Hepatocyte (in vitro differentiated cells): ENCODE data around the gene STK32B. TPM values are rescaled to one million over a fixed set of nuclear protein-coding genes. Genes with fewer than 3 reads are reported as not detected.

Experiments
- DNase-seq: peaks from one replicate; pipeline ENCODE4 v3.0.0-alpha.2; 2016; ENCODE audit warnings: low spot score
- H2AFZ ChIP-seq: fragments of 200-600 bp; sonication (generic); 2 replicates; pipeline ENCODE4 v1.6.0; 2016; ENCODE audit warnings: antibody characterized with exemption, mild to moderate bottlenecking
- H3K27ac ChIP-seq: fragments of 200-600 bp; sonication (generic); 2 replicates; pipeline ENCODE4 v1.5.1; 2016; ENCODE audit warnings: mild to moderate bottlenecking
- H3K27me3 ChIP-seq: fragments of 200-600 bp; sonication (generic); 2 replicates; pipeline ENCODE4 v1.6.1; 2016
- H3K36me3 ChIP-seq: fragments of 200-600 bp; sonication (generic); replicated peaks from 2 replicates; pipeline ENCODE4 v1.5.1; 2016; ENCODE audit warnings: low read depth; ENCODE audit not compliant: insufficient read depth
- H3K4me1 ChIP-seq: fragments of 200-600 bp; sonication (generic); 2 replicates; pipeline ENCODE4 v1.5.1; 2016; ENCODE audit warnings: mild to moderate bottlenecking, moderate library complexity; ENCODE audit not compliant: insufficient read depth
- H3K4me2 ChIP-seq: fragments of 200-600 bp; sonication (generic); 2 replicates; pipeline ENCODE4 v1.6.0; 2016
- H3K4me3 ChIP-seq: fragments of 200-600 bp; sonication (generic); 2 replicates; pipeline ENCODE4 v1.5.1; 2016; ENCODE audit warnings: mild to moderate bottlenecking
- H3K79me2 ChIP-seq: fragments of 200-600 bp; sonication (generic); 2 replicates; pipeline ENCODE4 v1.6.0; 2017; ENCODE audit warnings: mild to moderate bottlenecking
- H3K9me2 ChIP-seq: fragments of 200-600 bp; sonication (generic); replicated peaks from 2 replicates; pipeline ENCODE4 v1.6.0; 2017; ENCODE audit warnings: mild to moderate bottlenecking; ENCODE audit not compliant: insufficient read depth
- H3K9me3 ChIP-seq: fragments of 200-600 bp; sonication (generic); 2 replicates; pipeline ENCODE4 v1.5.1; 2016; ENCODE audit warnings: low read depth, mild to moderate bottlenecking
- H4K20me1 ChIP-seq: fragments of 200-600 bp; sonication (generic); 2 replicates; pipeline ENCODE4 v1.6.0; 2016; ENCODE audit warnings: mild to moderate bottlenecking; ENCODE audit not compliant: insufficient read depth, poor library complexity, severe bottlenecking
- EZH2 ChIP-seq: fragments of 200-600 bp; sonication (generic); IDR thresholded peaks from 2 replicates; pipeline ENCODE4 v1.6.1; 2016; ENCODE audit warnings: antibody characterized with exemption, mild to moderate bottlenecking, borderline replicate concordance
- EZH2phosphoT487 ChIP-seq: fragments of 200-600 bp; sonication (generic); IDR thresholded peaks from one replicate; pipeline ENCODE4 v1.6.1; 2018; ENCODE audit warnings: antibody characterized with exemption, mild to moderate bottlenecking, low read depth, moderate library complexity; ENCODE audit not compliant: unreplicated experiment, severe bottlenecking
- WGBS: methylation state at CpG from one replicate; pipeline ENCODE4 v1.1.6; 2016; ENCODE audit warnings: low lambda C conversion rate; ENCODE audit errors: missing lambda C conversion rate; 5-methylcytosine and 5-hydroxymethylcytosine counted together
- polyA plus RNA-seq: library from polyadenylated mRNA; unstranded; fragments of >200 nt; fragmentation: Nextera tagmentation; extraction: Ambion mirVana; gene quantifications from 2 replicates; pipeline ENCODE4 v1.2.1, GENCODE V29; 2016
- total RNA-seq: library from RNA; depleted of rRNA; stranded (reverse); fragments of >200 nt; gene quantifications from 2 replicates; pipeline ENCODE4 v1.2.3, GENCODE V29; 2014
- TF ChIP-seq, protein P1 (sequence below): fragments of 200-600 bp; sonication (generic); IDR thresholded peaks from 2 replicates; pipeline ENCODE4 v1.5.1; 2016; ENCODE audit warnings: antibody characterized with exemption, mild to moderate bottlenecking; ENCODE audit not compliant: poor library complexity

The STK32B gene
- total and polyA plus RNA-seq, 2 experiments from 2014 or later: 0.51 to 1.6 TPM

DNA sequence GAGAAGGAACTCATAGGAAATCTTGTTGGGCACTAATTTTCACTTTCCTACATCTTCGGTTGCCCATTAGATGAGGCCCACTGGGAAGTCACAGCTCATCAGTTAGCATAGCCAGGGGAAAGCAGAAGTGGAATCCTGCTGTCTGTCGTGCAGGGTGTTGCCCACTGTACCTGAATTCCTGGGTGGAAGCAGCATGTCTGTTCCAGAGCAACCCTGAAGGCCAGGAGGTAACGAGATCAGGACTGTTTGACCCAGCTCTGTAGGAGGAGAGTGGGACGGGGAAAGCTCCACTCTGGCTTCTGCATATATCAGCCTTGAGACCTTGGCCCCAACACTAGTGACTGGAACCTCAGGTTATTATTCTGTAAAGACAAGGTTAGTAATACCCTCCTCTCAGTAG is 361.0 kb downstream of the STK32B start:
- Histone ChIP-seq H3K4me3 (no peak overlapping the region), H3K36me3 (no peaks in the 10 kb centered on the region), H3K4me1 (no peaks in the 10 kb centered on the region), H4K20me1 (no peaks in the 10 kb centered on the region), H3K27me3 (peaks cover 4% of the 10 kb centered on the region), H2AFZ (no peak overlapping the region), H3K4me2 (no peak overlapping the region), H3K27ac (no peak overlapping the region), H3K9me3 (peaks cover 3% of the 10 kb centered on the region), H3K9me2 (no peaks in the 10 kb centered on the region), H3K79me2 (no peaks in the 10 kb centered on the region)
- 81% methylated on average over 4 of the region's 4 CpGs for WGBS
- no peak for DNase-seq
- TF ChIP-seq EZH2: no peak
- TF ChIP-seq, protein P1, sequence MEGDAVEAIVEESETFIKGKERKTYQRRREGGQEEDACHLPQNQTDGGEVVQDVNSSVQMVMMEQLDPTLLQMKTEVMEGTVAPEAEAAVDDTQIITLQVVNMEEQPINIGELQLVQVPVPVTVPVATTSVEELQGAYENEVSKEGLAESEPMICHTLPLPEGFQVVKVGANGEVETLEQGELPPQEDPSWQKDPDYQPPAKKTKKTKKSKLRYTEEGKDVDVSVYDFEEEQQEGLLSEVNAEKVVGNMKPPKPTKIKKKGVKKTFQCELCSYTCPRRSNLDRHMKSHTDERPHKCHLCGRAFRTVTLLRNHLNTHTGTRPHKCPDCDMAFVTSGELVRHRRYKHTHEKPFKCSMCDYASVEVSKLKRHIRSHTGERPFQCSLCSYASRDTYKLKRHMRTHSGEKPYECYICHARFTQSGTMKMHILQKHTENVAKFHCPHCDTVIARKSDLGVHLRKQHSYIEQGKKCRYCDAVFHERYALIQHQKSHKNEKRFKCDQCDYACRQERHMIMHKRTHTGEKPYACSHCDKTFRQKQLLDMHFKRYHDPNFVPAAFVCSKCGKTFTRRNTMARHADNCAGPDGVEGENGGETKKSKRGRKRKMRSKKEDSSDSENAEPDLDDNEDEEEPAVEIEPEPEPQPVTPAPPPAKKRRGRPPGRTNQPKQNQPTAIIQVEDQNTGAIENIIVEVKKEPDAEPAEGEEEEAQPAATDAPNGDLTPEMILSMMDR: no peak
- no peak for TF ChIP-seq EZH2phosphoT487

DNA sequence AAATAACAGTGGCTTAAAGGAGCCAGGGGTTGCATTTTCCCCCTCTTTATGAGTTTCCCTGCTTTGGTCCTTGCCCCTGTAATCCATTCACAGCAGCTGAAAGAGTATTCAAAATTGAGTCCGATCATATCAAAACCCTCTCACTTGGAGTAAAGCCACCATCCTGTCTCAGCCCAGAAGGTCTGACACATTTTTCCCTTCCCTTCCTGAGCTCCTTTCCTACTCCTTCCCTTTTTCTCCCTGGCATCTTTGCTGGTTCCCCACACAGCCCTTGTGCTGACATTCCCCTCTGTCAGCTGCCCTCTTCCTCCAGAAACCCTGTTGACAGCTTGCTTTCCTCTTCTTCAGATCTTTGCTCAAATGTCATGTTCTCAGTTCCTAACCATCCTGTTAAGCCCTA is 361.5 kb downstream of the STK32B start:
- H3K36me3 ChIP-seq: no peaks in the 10 kb centered on the region
- no peaks in the 10 kb centered on the region for H3K9me2 ChIP-seq
- DNase-seq: no peak
- H3K79me2 ChIP-seq: no peaks in the 10 kb centered on the region
- no peak overlapping the region for H3K4me2 ChIP-seq
- peaks cover 4% of the 10 kb centered on the region for H3K27me3 ChIP-seq
- no peak overlapping the region for H3K27ac ChIP-seq
- no peaks in the 10 kb centered on the region for H4K20me1 ChIP-seq
- 90% methylated on average over 1 of the region's 1 CpG for WGBS
- no peak overlapping the region for H2AFZ ChIP-seq
- no peaks in the 10 kb centered on the region for H3K4me1 ChIP-seq
- H3K4me3 ChIP-seq: no peak overlapping the region
- peaks cover 3% of the 10 kb centered on the region for H3K9me3 ChIP-seq
- TF ChIP-seq, protein P1: no peak
- TF ChIP-seq EZH2 (no peak), EZH2phosphoT487 (no peak)

DNA sequence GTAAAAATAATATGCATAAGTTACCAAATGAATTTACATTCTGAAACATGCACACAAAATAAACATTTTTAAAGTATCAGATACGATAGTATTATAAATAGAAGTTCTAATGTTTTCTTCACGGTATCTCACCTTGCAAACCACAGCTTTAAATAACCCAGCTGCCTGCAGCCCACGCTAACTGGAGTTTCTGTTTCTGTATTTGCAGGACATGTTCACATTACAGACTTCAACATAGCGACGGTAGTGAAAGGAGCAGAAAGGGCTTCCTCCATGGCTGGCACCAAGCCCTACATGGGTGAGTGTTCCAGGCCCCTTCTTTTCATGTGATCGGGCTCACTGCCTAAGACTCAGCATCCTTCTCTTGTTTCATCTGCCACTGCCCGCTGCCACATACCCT is 365.4 kb downstream of the STK32B start:
- Histone ChIP-seq H3K27ac (no peak overlapping the region), H3K4me1 (no peaks in the 10 kb centered on the region), H3K4me2 (no peak overlapping the region), H3K4me3 (no peak overlapping the region), H3K9me3 (peaks cover 3% of the 10 kb centered on the region), H3K36me3 (no peaks in the 10 kb centered on the region), H3K27me3 (peaks cover 4% of the 10 kb centered on the region), H3K9me2 (no peaks in the 10 kb centered on the region), H4K20me1 (no peaks in the 10 kb centered on the region), H3K79me2 (no peaks in the 10 kb centered on the region), H2AFZ (no peak overlapping the region)
- 79% methylated on average over 7 of the region's 7 CpGs for WGBS
- TF ChIP-seq, protein P1: no peak
- no peak for TF ChIP-seq EZH2phosphoT487
- no peak for TF ChIP-seq EZH2
- DNase-seq: no peak

DNA sequence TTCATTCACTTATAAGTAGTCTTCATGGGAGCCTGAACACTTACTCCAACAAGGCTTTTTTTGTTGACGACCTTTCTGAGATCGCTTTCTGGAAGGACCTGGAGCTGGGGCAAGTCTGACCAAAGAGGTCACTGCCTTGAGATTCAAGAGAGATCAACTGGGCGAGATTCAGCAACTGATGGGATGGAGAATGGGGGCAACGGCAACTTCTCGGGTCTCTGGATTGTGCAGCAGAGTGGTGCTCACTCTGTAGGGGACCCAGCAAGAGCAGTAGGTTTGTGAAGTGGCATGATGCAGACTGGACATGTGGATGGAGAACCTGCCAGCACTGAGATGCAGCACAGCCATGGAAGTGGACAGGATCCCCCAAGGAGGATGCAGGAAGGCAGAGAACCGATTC is 369.0 kb downstream of the STK32B start:
- 87% methylated on average over 6 of the region's 6 CpGs for WGBS
- Histone ChIP-seq H3K27me3 (no peaks in the 10 kb centered on the region), H3K79me2 (no peaks in the 10 kb centered on the region), H3K9me3 (peaks cover 3% of the 10 kb centered on the region), H3K4me3 (no peak overlapping the region), H3K4me2 (no peak overlapping the region), H3K4me1 (no peaks in the 10 kb centered on the region), H4K20me1 (no peaks in the 10 kb centered on the region), H2AFZ (no peak overlapping the region), H3K27ac (no peak overlapping the region), H3K36me3 (no peaks in the 10 kb centered on the region), H3K9me2 (no peaks in the 10 kb centered on the region)
- DNase-seq: no peak
- TF ChIP-seq EZH2phosphoT487 (no peak), EZH2 (no peak)
- TF ChIP-seq, protein P1: no peak
